SU-DHL-6 (cell line): ENCODE measurements around the gene LRRC4C.

ENCODE experiments used
- H2AFZ ChIP-seq: fragments of 200-600 bp; sonication (generic); 2 replicates; pipeline ENCODE4 v1.6.1; 2014; ENCODE audit warnings: low read depth, mild to moderate bottlenecking, moderate library complexity, mixed read lengths, antibody characterized with exemption, low read length; ENCODE audit not compliant: severe bottlenecking
- H3F3A ChIP-seq: fragments of 200-600 bp; shearing (Covaris generic); 2 replicates; pipeline ENCODE4 v1.6.0; 2016; ENCODE audit warnings: antibody characterized with exemption, mild to moderate bottlenecking; ENCODE audit not compliant: insufficient read depth
- H3K27ac ChIP-seq: fragments of 200-600 bp; sonication (generic); 2 replicates; pipeline ENCODE4 v1.5.1; 2016; ENCODE audit warnings: low read depth, mild to moderate bottlenecking, low read length, moderate library complexity, mixed read lengths
- H3K27me3 ChIP-seq: fragments of 200-600 bp; sonication (generic), shearing (Covaris generic); 2 replicates; pipeline ENCODE4 v1.6.0; 2014; ENCODE audit warnings: mild to moderate bottlenecking, low read length
- H3K36me3 ChIP-seq: fragments of 200-600 bp; sonication (generic); 2 replicates; pipeline ENCODE4 v1.6.1; 2014; ENCODE audit warnings: mild to moderate bottlenecking, low read length, mixed read lengths
- H3K4me2 ChIP-seq: fragments of 300-600, 200-600 bp; shearing (Covaris generic), sonication (generic); 2 replicates; pipeline ENCODE4 v1.6.0; 2014; ENCODE audit warnings: low read length, low read depth, mild to moderate bottlenecking; ENCODE audit not compliant: poor library complexity, severe bottlenecking
- H3K4me3 ChIP-seq: fragments of 200-600 bp; sonication (generic); 2 replicates; pipeline ENCODE4 v1.5.1; 2014; ENCODE audit warnings: antibody characterized with exemption, low read length, mild to moderate bottlenecking, mixed read lengths; ENCODE audit not compliant: insufficient read depth, poor library complexity, severe bottlenecking
- H3K79me2 ChIP-seq: fragments of 200-600 bp; sonication (generic); 2 replicates; pipeline ENCODE4 v1.6.1; 2014; ENCODE audit warnings: mild to moderate bottlenecking, low read length, moderate library complexity; ENCODE audit not compliant: insufficient read depth
- H3K9ac ChIP-seq: fragments of 200-600 bp; sonication (generic); 2 replicates; pipeline ENCODE4 v1.7.0; 2014; ENCODE audit warnings: mild to moderate bottlenecking, low read length
- H3K9me2 ChIP-seq: fragments of 200-600 bp; sonication (generic); replicated peaks from 2 replicates; pipeline ENCODE4 v1.6.1; 2014; ENCODE audit warnings: low read length; ENCODE audit not compliant: insufficient read depth
- H3K9me3 ChIP-seq: fragments of 200-600 bp; sonication (generic); 2 replicates; pipeline ENCODE4 v1.6.1; 2014; ENCODE audit warnings: low read length, mixed read lengths; ENCODE audit not compliant: insufficient read depth
- H4K20me1 ChIP-seq: fragments of 200-600 bp; sonication (generic); 2 replicates; pipeline ENCODE4 v1.6.1; 2014; ENCODE audit warnings: low read depth, mild to moderate bottlenecking, antibody characterized with exemption, low read length, moderate library complexity, mixed read lengths
- CTCF ChIP-seq: fragments of 200-600 bp; sonication (generic); IDR thresholded peaks from one replicate; pipeline ENCODE4 v1.5.1; 2017; ENCODE audit warnings: antibody characterized with exemption, mild to moderate bottlenecking, low read length, moderate library complexity; ENCODE audit not compliant: insufficient read depth, poor library complexity, severe bottlenecking
- EZH2phosphoT487 ChIP-seq: fragments of 200-600 bp; sonication (generic), shearing (Covaris generic); conservative IDR thresholded peaks from 2 replicates; pipeline ENCODE4 v1.6.1; 2018; ENCODE audit warnings: mild to moderate bottlenecking, antibody characterized with exemption, low read length, moderate library complexity, mixed read lengths

Gene LRRC4C

GRCh38 chr11:40337118-40337517 is 1122.3 kb downstream of the LRRC4C start:
- H3K9me3 ChIP-seq = no peaks in the 10 kb centered on the region
- no peaks in the 10 kb centered on the region for H3K36me3 ChIP-seq
- H4K20me1 ChIP-seq = no peaks in the 10 kb centered on the region
- H3K9me2 ChIP-seq = no peaks in the 10 kb centered on the region
- no peak overlapping the region for H3K9ac ChIP-seq
- H3K27me3 ChIP-seq = no peaks in the 10 kb centered on the region
- no peaks in the 10 kb centered on the region for H3F3A ChIP-seq
- H3K4me3 ChIP-seq = no peak overlapping the region
- no peak overlapping the region for H3K27ac ChIP-seq
- no peak overlapping the region for H3K4me2 ChIP-seq
- no peak overlapping the region for H2AFZ ChIP-seq
- no peak for TF ChIP-seq EZH2phosphoT487
- no peak for TF ChIP-seq CTCF
- H3K79me2 ChIP-seq = no peaks in the 10 kb centered on the region

GRCh38 chr11:40328890-40329614 is 1130.4 kb downstream of the LRRC4C start:
- H3K36me3 ChIP-seq = no peaks in the 10 kb centered on the region
- H3K79me2 ChIP-seq = no peaks in the 10 kb centered on the region
- no peaks in the 10 kb centered on the region for H3F3A ChIP-seq
- H3K4me3 ChIP-seq = no peak overlapping the region
- no peak overlapping the region for H3K9ac ChIP-seq
- TF ChIP-seq EZH2phosphoT487 (no peak), CTCF (no peak)
- H3K27me3 ChIP-seq = no peaks in the 10 kb centered on the region
- no peak overlapping the region for H3K4me2 ChIP-seq
- H3K27ac ChIP-seq = no peak overlapping the region
- H2AFZ ChIP-seq = no peak overlapping the region
- H3K9me2 ChIP-seq = no peaks in the 10 kb centered on the region
- no peaks in the 10 kb centered on the region for H3K9me3 ChIP-seq
- H4K20me1 ChIP-seq = no peaks in the 10 kb centered on the region

- no peak overlapping the region for H3K27ac ChIP-seq
- H4K20me1 ChIP-seq = no peaks in the 10 kb centered on the region
- no peaks in the 10 kb centered on the region for H3K27me3 ChIP-seq
- no peaks in the 10 kb centered on the region for H3F3A ChIP-seq
- no peaks in the 10 kb centered on the region for H3K79me2 ChIP-seq
- H3K4me2 ChIP-seq = no peak overlapping the region
- H3K9me2 ChIP-seq = no peaks in the 10 kb centered on the region
- no peaks in the 10 kb centered on the region for H3K9me3 ChIP-seq
- no peak overlapping the region for H3K4me3 ChIP-seq
- TF ChIP-seq CTCF = no peak
- no peak for TF ChIP-seq EZH2phosphoT487
- no peak overlapping the region for H3K9ac ChIP-seq
- H3K36me3 ChIP-seq = no peaks in the 10 kb centered on the region
- H2AFZ ChIP-seq = no peak overlapping the region
Measured at GRCh38 chr11:40323241-40323640, 1136.2 kb downstream of the LRRC4C start.
